SH-SY5Y (cell line): Measurements from ENCODE around the gene RECQL.

Source experiments
- GATA2 ChIP-seq: IDR thresholded peaks from 2 replicates; pipeline ENCODE4 v1.6.1; 2011; ENCODE audit warnings: mild to moderate bottlenecking, low read depth, low read length
- GATA3 ChIP-seq: IDR thresholded peaks from 2 replicates; pipeline ENCODE4 v1.6.1; 2011; ENCODE audit warnings: low read depth, mild to moderate bottlenecking, low read length, moderate library complexity

DNA sequence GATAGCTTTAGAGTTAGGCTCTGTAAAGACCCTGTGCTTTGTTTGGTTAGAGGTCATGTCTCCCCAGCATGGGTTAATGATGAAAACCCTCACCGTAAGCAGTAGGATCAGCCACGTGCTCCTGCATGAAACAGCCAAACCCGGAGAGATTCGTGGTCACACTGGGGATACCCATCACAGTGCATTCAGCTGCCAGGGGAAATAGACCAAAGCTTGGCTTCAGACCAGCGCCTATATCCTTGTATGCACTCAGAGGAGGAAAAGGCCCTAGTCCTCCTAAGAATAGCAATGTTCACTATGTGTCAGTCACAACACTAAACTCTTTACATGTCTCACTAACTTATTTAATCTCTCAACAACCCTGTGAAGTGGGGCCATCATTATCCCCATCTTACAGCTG is 41.0 kb upstream of the RECQL start:
- TF ChIP-seq GATA3 (no peak), GATA2 (no peak)
